Hippocampal formation (tissue), 2 donors: ENCODE measurements around the gene ETV6.
A peak's percentile ranks its signal among the peaks of the same experiment; 100 is the strongest.

ENCODE experiments used
- DNase-seq, 2 donors: peaks; one replicate each; lab custom pipeline; 2025; lab: John Stamatoyannopoulos, UW

Gene ETV6

DNA sequence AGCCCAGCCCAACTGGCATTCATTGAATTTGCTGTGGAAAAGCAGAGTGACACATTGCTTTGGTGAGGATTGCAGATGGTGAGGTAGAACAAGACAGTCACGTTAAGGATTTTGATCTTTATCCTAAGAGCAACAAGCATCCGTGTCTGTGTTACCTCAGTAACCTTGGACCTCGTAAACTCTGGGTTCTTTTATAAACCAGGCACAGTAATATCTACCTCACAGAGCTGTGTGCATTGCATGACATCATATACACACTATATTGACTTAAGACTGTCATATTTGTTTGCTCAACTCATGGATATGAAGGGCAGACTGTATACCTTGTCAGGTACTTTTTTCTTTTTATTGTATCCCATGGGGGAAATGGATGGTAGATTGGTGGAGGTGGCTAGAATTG, 156.2 kb downstream of the ETV6 start:
- no peak for DNase-seq

DNA sequence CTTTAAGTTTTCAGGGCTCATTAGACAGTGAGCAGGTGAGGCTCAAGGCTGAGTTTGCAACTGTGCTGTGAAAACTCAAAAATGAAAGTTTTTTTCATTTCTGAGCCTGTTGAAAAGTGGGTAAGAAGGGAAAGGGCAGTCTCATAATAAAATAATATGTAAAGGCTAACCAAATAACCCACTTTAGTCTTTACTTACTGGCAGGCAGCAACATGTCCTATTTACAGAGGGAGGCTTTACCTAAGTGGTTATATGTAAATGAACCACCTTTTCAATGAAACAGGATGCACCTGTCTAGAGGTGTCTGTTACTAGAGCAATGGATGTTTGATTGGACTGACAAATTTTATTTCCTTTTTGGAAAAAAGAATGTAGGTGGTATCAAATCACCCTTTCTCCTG, 158.0 kb downstream of the ETV6 start:
- no peak for DNase-seq

DNA sequence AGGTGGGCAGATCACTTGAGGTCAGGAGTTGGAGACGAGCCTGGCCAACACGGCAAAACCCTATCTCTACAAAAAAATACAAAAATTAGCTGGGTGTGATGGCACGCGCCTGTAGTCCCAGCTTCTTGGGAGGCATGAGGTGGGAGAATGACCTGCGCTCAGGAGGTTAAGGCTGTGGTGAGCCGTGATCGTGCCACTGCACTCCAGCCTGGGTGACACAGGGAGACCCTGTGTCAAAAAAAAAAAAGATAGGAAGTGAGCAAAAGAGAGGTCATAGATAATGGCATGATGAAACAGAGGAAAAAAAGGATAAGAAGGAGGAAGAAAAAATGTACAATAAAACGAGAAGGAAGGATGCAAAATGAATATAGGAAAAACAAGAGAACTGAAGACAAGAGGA, 159.5 kb downstream of the ETV6 start:
- DNase-seq, result no peak

DNA sequence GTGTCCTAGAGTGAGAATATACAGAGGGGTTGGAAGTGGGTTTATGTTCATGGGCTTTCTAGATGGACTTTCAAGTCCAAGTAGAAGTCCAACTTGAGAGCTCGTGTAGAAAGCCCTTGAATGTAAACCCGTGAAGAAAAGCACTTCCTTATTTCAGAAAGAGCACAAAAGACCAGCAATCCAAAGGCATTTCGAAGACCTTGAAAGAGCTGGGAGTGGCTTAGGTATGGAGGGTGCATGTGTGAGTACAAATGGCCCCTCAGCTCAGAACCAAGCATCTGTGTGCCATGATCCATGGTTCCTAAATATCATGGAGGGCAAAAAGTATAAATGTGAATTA, 160.7 kb downstream of the ETV6 start:
- DNase-seq, result no peak

DNA sequence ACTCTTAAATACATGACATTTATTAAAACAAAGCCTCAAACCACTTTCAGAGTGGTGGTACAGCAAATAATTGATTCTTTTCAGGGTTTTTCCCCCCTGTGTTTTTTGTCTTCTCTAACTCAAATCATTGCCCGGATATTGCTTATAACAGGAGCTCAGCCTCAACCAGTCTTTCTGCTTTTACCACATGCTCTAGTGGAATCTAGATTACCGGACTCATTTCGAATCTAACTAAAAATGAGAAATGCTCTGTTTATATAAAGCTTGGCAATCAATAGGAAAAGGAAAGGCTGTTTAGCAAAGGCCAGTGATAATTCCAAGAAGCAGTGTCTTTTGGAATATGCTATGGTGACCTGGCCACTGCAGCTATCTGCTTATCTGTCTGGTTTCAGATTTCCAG, 161.5 kb downstream of the ETV6 start:
- DNase-seq, result no peak

DNA sequence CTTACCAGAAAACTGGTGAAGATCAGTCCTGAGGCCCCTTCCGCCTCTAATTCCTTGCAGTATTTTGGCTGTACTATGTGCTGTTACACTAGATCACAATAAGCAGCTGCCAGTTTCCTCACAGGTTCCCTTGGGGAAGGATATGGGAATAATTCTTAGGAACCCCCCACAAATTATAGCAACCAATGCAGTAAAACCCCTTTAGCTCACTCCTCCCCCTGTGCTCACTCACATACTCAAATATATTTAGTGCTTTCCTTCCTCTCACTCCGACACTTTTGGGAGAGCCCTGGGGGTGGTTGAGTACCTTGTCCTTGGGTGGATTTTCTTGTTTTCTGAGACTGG, 162.7 kb downstream of the ETV6 start:
- no peak for DNase-seq

DNA sequence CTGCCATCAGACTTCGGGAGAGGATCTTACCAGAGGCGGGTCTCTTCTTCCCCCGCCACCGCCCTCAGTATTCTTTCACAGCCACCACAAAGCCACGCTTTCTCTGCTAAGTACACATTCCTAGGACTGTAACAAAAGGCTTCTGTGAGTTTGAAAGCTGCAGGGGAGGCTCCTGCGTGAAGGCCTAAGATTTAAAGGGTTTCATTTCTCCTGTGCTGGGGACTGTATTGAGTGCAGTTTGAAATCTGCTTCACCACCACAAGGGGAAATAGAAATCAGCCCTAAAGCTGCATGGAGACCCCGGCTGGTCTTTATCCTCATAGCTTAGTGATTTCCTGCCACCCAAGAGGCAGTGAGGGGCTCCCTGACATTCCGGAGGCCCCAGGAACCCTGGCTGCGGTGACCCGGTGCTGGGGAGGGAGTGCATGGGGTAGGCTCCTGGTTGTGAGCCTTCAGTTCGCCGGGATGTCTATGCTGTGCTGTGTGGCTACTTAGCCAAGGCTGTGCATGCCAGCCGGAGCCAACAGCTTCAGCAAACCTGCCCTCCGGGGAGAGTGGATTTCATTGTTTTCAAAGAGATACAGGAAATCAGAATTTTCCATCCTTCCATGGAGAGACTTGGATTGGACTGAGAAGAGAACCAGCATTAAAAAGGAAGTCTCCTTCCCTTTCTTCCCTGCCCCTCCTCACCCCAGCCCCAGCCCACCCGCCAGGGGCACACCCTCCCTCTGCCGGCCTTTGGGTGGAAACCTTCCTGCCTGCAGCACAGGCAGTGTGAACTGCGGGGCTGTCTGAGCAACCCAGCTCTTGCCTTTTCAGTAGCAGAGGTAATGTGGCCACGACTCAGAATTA, 163.3 kb downstream of the ETV6 start:
- peak; percentile 54 to 69 for DNase-seq

- peak in 1 of 2 donors; percentile 53 for DNase-seq
Measured at GRCh38 chr12:11813438-11813813, 164.0 kb downstream of the ETV6 start.

DNA sequence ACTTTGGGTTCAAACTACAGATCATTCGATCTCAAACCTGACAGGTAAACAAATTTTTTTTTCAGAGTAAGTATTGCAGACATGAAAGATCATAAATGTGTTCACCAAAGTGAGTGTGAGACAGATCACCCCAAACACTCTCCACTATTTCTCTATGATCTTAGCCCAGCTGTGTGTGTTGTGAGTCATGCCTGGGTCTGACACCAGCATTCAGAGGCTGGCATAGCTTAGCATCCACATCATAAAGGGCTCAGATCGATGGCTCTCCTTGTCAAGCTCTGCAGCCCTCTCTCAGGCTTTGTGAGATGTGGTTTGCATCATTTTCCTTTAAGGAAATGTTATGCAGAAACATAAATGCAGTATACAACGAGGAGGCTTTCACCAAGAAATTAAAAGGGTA, 164.9 kb downstream of the ETV6 start:
- peak in 1 of 2 donors; percentile 78 for DNase-seq

DNA sequence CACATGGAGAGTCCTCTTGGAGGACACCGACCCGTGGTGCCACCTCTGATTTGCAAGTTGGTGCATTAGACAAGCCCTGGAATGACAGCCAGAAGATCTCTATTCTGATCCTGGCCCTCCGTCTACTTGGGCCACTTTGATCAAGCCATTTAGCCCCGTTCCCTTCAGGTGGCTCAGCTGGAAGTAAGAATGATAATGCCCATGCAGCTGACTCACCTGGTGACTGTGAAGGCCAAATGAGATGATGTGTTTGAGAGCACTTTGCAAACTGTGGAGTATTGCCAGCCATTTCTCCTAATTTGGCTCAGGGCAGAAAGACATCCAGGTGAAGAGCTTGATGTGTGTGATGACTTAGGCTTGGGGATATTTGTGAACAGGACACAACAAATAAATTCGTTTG, 165.9 kb downstream of the ETV6 start:
- no peak for DNase-seq

DNA sequence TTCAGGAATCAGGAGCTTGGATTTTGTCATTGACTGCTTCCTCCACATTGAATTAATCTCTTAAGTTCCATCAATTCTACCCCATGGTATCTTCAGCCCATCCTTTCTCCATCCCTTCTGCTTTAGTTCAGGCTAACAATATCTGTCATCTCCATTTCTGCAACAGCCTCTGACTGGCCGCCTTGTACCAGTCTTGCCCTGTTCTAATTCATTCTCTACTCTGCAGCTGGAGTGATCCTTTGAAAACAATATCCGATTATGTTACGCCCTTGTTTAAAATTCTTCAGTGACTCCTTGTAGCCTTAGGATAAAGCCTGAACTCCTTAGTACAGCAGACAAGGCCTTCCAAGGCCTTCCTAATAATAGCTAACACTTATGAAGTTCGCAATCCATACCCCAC, 170.2 kb downstream of the ETV6 start:
- DNase-seq, result no peak

DNA sequence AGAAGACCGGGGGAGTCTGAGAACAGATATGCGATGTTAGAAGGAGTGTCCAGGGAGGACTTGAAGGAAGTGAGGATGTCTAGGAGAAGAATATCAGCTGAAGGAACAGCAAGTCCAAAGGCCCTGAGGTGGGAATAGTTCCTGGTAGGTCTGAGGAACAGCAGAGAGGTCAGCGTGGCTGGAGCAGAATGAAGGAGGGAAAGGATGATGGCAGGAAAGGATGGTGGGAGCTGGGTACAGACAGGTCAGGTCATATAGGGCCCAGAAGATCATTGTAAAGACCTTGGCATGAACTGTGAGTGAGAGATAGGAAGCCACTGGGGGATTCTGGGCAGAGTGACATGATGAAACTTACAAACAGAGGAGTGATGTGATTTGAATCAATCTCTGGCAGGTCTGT, 171.0 kb downstream of the ETV6 start:
- no peak for DNase-seq

GRCh38 chr12:11821386-11822080, 172.1 kb downstream of the ETV6 start:
- no peak for DNase-seq

GRCh38 chr12:11822081-11822834, 172.8 kb downstream of the ETV6 start:
- no peak for DNase-seq

DNA sequence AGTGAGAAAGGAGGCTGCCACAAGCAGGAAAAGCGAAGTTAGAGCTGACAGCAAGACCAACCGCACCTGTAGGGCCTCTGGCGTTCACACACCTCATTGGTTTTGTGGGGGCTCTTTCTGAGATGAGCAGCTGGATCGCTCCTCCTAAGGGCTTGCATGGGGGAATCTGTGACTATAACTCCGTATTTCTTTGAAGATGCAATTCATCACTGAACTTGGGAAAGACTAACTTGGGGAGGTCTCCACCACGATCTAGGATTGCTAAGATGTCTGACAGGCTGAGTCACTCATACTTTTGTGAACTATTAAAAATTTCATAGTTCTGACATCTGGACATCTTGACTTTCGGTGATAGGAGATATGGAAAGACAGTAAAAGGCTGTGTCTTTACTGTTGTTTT, 173.6 kb downstream of the ETV6 start:
- DNase-seq, result no peak

GRCh38 chr12:11823593-11823992, 174.1 kb downstream of the ETV6 start:
- DNase-seq, result no peak

DNA sequence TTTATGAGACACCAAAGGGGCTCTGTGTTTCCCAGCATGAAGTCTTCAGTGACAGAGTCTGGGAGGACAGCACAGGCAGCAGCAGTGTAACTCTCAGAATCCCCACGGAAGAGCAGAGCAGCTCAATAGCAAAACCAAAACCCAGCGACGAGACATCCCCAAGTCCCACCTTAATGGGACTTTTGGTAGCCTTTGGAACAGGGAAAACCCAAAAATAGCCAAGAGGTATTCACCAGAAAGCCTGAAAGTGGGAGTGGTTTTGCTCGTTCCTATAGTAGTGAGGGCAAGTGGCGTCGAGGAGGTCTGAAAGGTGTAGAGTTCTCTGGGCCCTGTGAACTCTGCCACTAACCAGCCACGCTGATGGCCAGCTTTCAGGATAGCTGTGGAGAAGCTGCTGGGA, 174.6 kb downstream of the ETV6 start:
- no peak for DNase-seq

- no peak for DNase-seq
Measured at GRCh38 chr12:11824736-11825135, 175.3 kb downstream of the ETV6 start.

GRCh38 chr12:11825278-11825677, 175.8 kb downstream of the ETV6 start:
- no peak for DNase-seq

DNA sequence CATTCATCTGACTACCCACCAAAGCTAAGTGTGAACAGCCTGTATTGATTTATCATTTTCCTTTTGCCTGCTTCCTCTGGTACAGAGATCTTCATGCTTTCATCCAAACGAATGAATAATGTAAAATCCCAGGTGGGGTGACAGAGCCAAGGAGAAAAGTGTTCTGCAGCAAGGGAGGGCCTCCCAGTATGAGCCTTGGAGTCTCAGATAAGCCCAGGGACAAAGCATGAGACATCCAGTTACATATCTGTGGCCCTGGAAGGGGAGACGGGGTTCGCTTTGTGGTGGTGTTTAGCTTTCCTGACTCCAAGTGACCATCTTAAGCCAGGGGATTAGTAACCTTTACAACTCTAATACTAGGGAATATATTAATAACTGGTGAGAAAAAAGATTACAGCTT, 177.1 kb downstream of the ETV6 start:
- DNase-seq, result no peak

DNA sequence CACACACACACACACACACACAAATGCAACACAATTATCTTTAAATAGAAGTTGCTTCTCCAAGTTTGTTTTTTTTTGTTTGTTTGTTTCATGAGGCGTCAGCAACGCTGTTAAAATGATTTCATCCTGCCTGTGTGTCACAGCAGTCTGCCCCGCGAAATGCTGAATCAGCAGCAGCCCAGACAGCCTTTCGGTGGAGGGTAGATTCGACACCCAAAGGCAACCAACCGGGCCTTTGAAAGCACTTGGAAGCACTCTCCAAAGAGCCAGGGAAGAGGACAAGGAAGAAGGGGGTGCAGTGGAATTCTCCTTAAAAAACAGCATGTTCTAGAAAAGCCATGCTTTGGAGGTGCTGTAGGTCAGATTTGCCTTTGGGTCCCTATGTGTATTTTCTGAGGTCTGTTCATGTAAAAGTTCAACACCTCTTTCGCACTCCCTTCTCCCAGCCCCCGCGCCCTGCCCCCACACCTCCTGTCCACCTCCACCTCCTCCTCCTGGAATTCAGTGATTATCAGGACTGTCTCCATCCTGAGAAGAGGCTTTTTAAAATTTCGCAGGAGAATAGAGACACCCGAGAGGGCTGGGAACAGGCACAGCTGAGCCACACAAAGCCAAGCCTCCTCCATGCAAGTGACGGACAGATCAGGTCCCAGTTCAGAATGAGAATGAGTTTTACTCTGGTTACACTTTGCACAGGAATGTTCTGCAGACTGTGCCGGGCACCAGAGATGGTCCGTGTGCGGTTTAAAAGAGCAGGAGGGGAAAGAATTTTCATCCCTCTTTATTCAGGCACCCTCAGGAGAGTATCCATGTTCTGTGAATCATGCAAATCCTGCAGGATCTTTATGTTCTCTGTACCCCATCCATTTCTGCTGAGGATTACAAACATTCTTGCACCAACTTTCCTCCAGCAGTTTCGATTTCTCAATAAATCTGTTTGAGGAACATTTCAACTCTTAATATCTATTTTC, 177.9 kb downstream of the ETV6 start:
- DNase-seq, result peak in 1 of 2 donors; percentile 40

DNA sequence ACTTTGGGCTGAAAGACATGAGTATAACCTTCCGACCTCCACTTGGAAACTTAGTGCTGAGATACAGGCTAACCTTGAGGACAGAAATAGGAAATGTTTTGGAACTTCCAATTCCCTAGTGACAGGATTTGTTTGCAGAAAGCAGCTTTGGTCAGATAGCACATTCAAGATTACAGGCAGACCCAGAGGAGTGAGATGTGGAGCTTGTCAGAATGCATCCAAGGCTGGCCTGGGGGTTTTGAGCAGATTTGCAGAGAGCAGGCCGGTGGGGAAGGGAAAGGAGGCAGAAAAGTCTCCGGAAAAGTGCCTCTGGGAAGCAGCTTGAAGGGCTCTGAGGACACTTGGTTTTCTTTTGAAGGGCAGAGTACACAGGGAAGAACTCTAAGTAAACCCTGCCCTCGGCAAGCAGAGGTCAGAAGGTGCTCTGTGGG, 180.3 kb downstream of the ETV6 start:
- DNase-seq, result no peak
